Measurements from ENCODE around the gene FRG2B.
"Not testable (repeated sequence)": the region's sequence is repeated elsewhere in the genome, so short reads cannot be mapped to it uniquely, and the experiment has no call there.

The FRG2B gene

GRCh38 chr10:133592716-133593115, 33.9 kb downstream of the FRG2B start:
- no peak for DNase-seq

- DNase-seq: no peak
Measured at GRCh38 chr10:133590970-133591359, 35.6 kb downstream of the FRG2B start.

GRCh38 chr10:133590226-133590969, 36.2 kb downstream of the FRG2B start:
- DNase-seq: no peak

GRCh38 chr10:133577037-133577436, 49.6 kb downstream of the FRG2B start:
- DNase-seq: not testable (repeated sequence)

All from right forelimb (tissue), 1 donor.